OCI-LY1 (cell line): ENCODE measurements around the gene FKBP10.

Experiments
- CTCF ChIP-seq: fragments of 200-600 bp; sonication (generic), shearing (Covaris generic); IDR thresholded peaks from 2 replicates; pipeline ENCODE4 v1.5.1; 2017; ENCODE audit warnings: mild to moderate bottlenecking, antibody characterized with exemption, low read length, moderate library complexity, mixed read lengths
- EZH2 ChIP-seq: fragments of 200-600 bp; sonication (generic), shearing (Covaris generic); IDR thresholded peaks from 2 replicates; pipeline ENCODE4 v1.8.0; 2017; ENCODE audit warnings: borderline replicate concordance, mixed run types, mild to moderate bottlenecking, antibody characterized with exemption, low read length, moderate library complexity, mixed read lengths

- TF ChIP-seq CTCF (no peak), EZH2 (no peak)
These were observed 46.7 kb upstream of the FKBP10 start for GRCh38 chr17:41766135-41766534.
